ENCODE results near the gene XYLT1. TPM values are rescaled to one million over a fixed set of nuclear protein-coding genes. Genes with fewer than 3 reads are reported as not detected.
A peak's percentile ranks its signal among the peaks of the same experiment; 100 is the strongest.

The XYLT1 gene
- total and polyA plus RNA-seq, 2 of the 4 experiments (the other 2 are of a cell fraction) = 9.0 to 12.7 TPM

- H3K79me1 ChIP-seq (ENCODE audit: low read depth in 1 of 2, low read length in 2 of 2) = peaks cover 11 to 24% of the 10 kb centered on the region in 2 experiments; a peak in 3 of 4 replicates
- DNase-seq (no peak), ATAC-seq (ENCODE audit: low read depth) (no peak)
- intact Hi-C loops (cut with micrococcal nuclease) (no loop called here), in situ Hi-C loops (cut with MboI; ENCODE audit: low sequenced_read_pairs) (no loop called here), dilution Hi-C loops (cut with HindIII; ENCODE audit: low sequenced_read_pairs, unreplicated experiment) (no loop called here)
- ChIA-PET CTCF (interaction anchor here (1.1 kb wide), 2 partner anchors 195 to 308 kb away, joined by 3 to 4 read pairs; no protein-coding TSS in a partner anchor), POLR2A (ENCODE audit: unreplicated experiment) (no interaction called here)
- H3K4me1 ChIP-seq (ENCODE audit: control insufficient read depth, insufficient read depth, low read length) = peaks cover 8% of the 10 kb centered on the region
- no peaks in the 10 kb centered on the region for H3K27me3 ChIP-seq (ENCODE audit: control insufficient read depth, insufficient read depth, low read length)
- no peak overlapping the region for H3K56ac ChIP-seq (ENCODE audit: extremely low read depth, insufficient read depth, low read length)
- peaks cover 8% of the 10 kb centered on the region for H3K9me1 ChIP-seq (ENCODE audit: insufficient read depth, low read length)
- no peak overlapping the region for H3K14ac ChIP-seq (replicated peaks; ENCODE audit: low read depth, low read length)
- BruUV-seq (replicated peaks) = no TSS peak
- H2AK9ac ChIP-seq (replicated peaks; ENCODE audit: low read depth, low read length, poor library complexity) = no peak overlapping the region
- H4K8ac ChIP-seq (ENCODE audit: low read depth in 2 of 2, low read length in 2 of 2) = 0 out of 4 replicates have a peak overlapping the region, but pooled peaks of 1 of the 2 experiments have one; percentile 11
- no peaks in the 10 kb centered on the region for H3K9me3 ChIP-seq (ENCODE audit: control insufficient read depth, insufficient read depth, low read length)
- H4K91ac ChIP-seq (ENCODE audit: insufficient read depth, low read depth, low read length) = peak overlapping the region; percentile 31; the same call in 1 of the 2 replicates
- H2BK5ac ChIP-seq (ENCODE audit: low read depth, low read length, poor library complexity, severe bottlenecking) = no peak overlapping the region
- no peak overlapping the region for H4K5ac ChIP-seq (ENCODE audit: low read depth, low read length)
- no peak overlapping the region for H3K23ac ChIP-seq (ENCODE audit: low read depth, low read length)
- H3K4ac ChIP-seq (ENCODE audit: low read depth, low read length) = peak overlapping the region; percentile 51
- H3K9ac ChIP-seq (ENCODE audit: low read depth, low read length) = no peak overlapping the region
- no CpG with 5 or more reads among the region's 10 CpGs for WGBS, 2 experiments (ENCODE audit: extremely low coverage in 2 of 2, insufficient read length in 1 of 2)
- no peak overlapping the region for H3K4me2 ChIP-seq (ENCODE audit: low read depth, low read length)
- H2BK15ac ChIP-seq (ENCODE audit: low read depth, low read length) = peak overlapping the region; percentile 17; the same call in 2 of the 3 replicates
- H2AK5ac ChIP-seq (ENCODE audit: low read depth, low read length) = peak overlapping the region; percentile 65; the same call in 1 of the 2 replicates
- H2BK20ac ChIP-seq (ENCODE audit: low read depth, low read length) = peak overlapping the region; percentile 86
- no peak overlapping the region for H3K4me3 ChIP-seq (ENCODE audit: insufficient read depth, low read depth, low read length)
- H3K27ac ChIP-seq (ENCODE audit: insufficient read depth, low read length) = no peak overlapping the region
- peaks cover 39% of the 10 kb centered on the region for H4K20me1 ChIP-seq (ENCODE audit: insufficient read depth, low read length)
- H3K18ac ChIP-seq (ENCODE audit: low read depth, low read length) = no peak overlapping the region
- peak overlapping the region; percentile 44 for H2BK120ac ChIP-seq (ENCODE audit: low read depth, low read length)
- TF ChIP-seq SMC3 (IDR thresholded peaks at IDR 0.05; ENCODE audit: low read depth, low read length) = no peak
- TF ChIP-seq, protein P1, sequence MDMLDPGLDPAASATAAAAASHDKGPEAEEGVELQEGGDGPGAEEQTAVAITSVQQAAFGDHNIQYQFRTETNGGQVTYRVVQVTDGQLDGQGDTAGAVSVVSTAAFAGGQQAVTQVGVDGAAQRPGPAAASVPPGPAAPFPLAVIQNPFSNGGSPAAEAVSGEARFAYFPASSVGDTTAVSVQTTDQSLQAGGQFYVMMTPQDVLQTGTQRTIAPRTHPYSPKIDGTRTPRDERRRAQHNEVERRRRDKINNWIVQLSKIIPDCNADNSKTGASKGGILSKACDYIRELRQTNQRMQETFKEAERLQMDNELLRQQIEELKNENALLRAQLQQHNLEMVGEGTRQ (IDR thresholded peaks at IDR 0.05; ENCODE audit: low read depth, low read length) = no peak
- TF ChIP-seq FOS (IDR thresholded peaks at IDR 0.05; ENCODE audit: low read depth, low read length) = no peak
- TF ChIP-seq RAD21 (IDR thresholded peaks at IDR 0.05; ENCODE audit: low read length) = no peak
- no peak for TF ChIP-seq MXI1 (IDR thresholded peaks at IDR 0.05; ENCODE audit: borderline replicate concordance, low read depth, low read length)
- TF ChIP-seq CEBPB (IDR thresholded peaks at IDR 0.05; ENCODE audit: low read depth, low read length) = no peak
- TF ChIP-seq BHLHE40 (IDR thresholded peaks at IDR 0.05; ENCODE audit: low read depth, low read length) = no peak
- no peak for TF ChIP-seq CHD1 (IDR thresholded peaks at IDR 0.05; ENCODE audit: low read depth, low read length)
- TF ChIP-seq, protein P2, sequence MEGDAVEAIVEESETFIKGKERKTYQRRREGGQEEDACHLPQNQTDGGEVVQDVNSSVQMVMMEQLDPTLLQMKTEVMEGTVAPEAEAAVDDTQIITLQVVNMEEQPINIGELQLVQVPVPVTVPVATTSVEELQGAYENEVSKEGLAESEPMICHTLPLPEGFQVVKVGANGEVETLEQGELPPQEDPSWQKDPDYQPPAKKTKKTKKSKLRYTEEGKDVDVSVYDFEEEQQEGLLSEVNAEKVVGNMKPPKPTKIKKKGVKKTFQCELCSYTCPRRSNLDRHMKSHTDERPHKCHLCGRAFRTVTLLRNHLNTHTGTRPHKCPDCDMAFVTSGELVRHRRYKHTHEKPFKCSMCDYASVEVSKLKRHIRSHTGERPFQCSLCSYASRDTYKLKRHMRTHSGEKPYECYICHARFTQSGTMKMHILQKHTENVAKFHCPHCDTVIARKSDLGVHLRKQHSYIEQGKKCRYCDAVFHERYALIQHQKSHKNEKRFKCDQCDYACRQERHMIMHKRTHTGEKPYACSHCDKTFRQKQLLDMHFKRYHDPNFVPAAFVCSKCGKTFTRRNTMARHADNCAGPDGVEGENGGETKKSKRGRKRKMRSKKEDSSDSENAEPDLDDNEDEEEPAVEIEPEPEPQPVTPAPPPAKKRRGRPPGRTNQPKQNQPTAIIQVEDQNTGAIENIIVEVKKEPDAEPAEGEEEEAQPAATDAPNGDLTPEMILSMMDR (conservative IDR thresholded peaks at IDR 0.05; ENCODE audit: low read depth, low read length) = no peak
- no peak for TF ChIP-seq RCOR1 (IDR thresholded peaks at IDR 0.05; ENCODE audit: insufficient replicate concordance, low read length)
- no peak overlapping the region for H2AFZ ChIP-seq (replicated peaks; ENCODE audit: low read length, poor library complexity)
- no peaks in the 10 kb centered on the region for H3K36me3 ChIP-seq (ENCODE audit: control insufficient read depth, insufficient read depth, low read length)
Measured at GRCh38 chr16:17272716-17273115, 198.0 kb downstream of the XYLT1 start.
